Keratinocyte (primary cell): ENCODE results near the gene HCN1. TPM values are rescaled to one million over a fixed set of nuclear protein-coding genes. Genes with fewer than 3 reads are reported as not detected.

ENCODE experiments used
- DNase-seq: peaks from one replicate; pipeline ENCODE4 v3.0.0-alpha.2; 2011; ENCODE audit warnings: low read depth, missing footprints, low spot score
- FAIRE-seq: peaks from 2 replicates; lab custom pipeline; 2011; peaks lifted over from hg19 to GRCh38; lab: Jason Lieb, UNC
- H2AFZ ChIP-seq: 2 replicates; pipeline ENCODE4 v1.6.0; 2012; ENCODE audit warnings: low read length, control low read depth, inconsistent platforms; ENCODE audit not compliant: control insufficient read depth
- H3K27ac ChIP-seq: 2 replicates; pipeline ENCODE4 v1.5.1; 2011; ENCODE audit warnings: low read length; ENCODE audit not compliant: control insufficient read depth, insufficient read depth
- H3K27me3 ChIP-seq: 3 replicates; pipeline ENCODE4 v1.6.0; 2011; ENCODE audit warnings: low read length; ENCODE audit not compliant: control insufficient read depth, insufficient read depth; ENCODE audit errors: extremely low read depth
- H3K36me3 ChIP-seq, 2 experiments: 2 replicates in 1 of 2; 3 replicates in 1 of 2; pipeline ENCODE4 v1.5.1; 2011; ENCODE audit warnings: low read length in 2 of 2, mild to moderate bottlenecking in 1 of 2; ENCODE audit not compliant: control insufficient read depth in 2 of 2, insufficient read depth in 2 of 2; ENCODE audit errors: extremely low read depth in 1 of 2
- H3K4me1 ChIP-seq: 3 replicates; pipeline ENCODE4 v1.5.1; 2011; ENCODE audit warnings: low read length; ENCODE audit not compliant: control insufficient read depth, insufficient read depth; ENCODE audit errors: extremely low read depth
- H3K4me2 ChIP-seq: 3 replicates; pipeline ENCODE4 v1.6.0; 2011; ENCODE audit warnings: low read depth, low read length; ENCODE audit not compliant: control insufficient read depth, insufficient read depth; ENCODE audit errors: extremely low read depth
- H3K4me3 ChIP-seq, 3 experiments: fragments of 200-600 bp in 1 of 3; sonication (generic) in 1 of 3; 2 replicates in 2 of 3; 3 replicates in 1 of 3; pipeline ENCODE4 v1.5.1; 2011 to 2016; ENCODE audit warnings: low read length in 3 of 3, mild to moderate bottlenecking in 3 of 3, control low read depth in 2 of 3, inconsistent platforms in 1 of 3, low read depth in 1 of 3, mixed read lengths in 1 of 3, mixed run types in 1 of 3, moderate library complexity in 1 of 3; ENCODE audit not compliant: control insufficient read depth in 2 of 3, insufficient read depth in 2 of 3; ENCODE audit errors: extremely low read depth in 1 of 3
- H3K79me2 ChIP-seq: 2 replicates; pipeline ENCODE4 v1.6.0; 2012; ENCODE audit warnings: low read length; ENCODE audit not compliant: control insufficient read depth, insufficient read depth
- H3K9ac ChIP-seq: 3 replicates; pipeline ENCODE4 v1.6.0; 2011; ENCODE audit warnings: low read length; ENCODE audit not compliant: control insufficient read depth, insufficient read depth; ENCODE audit errors: extremely low read depth
- H3K9me1 ChIP-seq: 3 replicates; pipeline ENCODE4 v1.6.0; 2011; ENCODE audit warnings: low read length; ENCODE audit not compliant: control insufficient read depth, insufficient read depth; ENCODE audit errors: extremely low read depth
- H3K9me3 ChIP-seq: 2 replicates; pipeline ENCODE4 v1.5.1; 2012; ENCODE audit warnings: low read depth, low read length; ENCODE audit not compliant: control insufficient read depth
- H4K20me1 ChIP-seq: 3 replicates; pipeline ENCODE4 v1.6.0; 2011; ENCODE audit warnings: low read length; ENCODE audit not compliant: control insufficient read depth, insufficient read depth; ENCODE audit errors: extremely low read depth
- CTCF ChIP-seq, 3 experiments: IDR thresholded peaks in 1 of 3; conservative IDR thresholded peaks in 1 of 3; optimal IDR thresholded peaks in 1 of 3; 2 replicates in 2 of 3; 3 replicates in 1 of 3; pipeline versions ENCODE3 to v1.5.1; 2011; ENCODE audit warnings: low read length in 3 of 3, mild to moderate bottlenecking in 3 of 3, moderate library complexity in 2 of 3, control low read depth in 1 of 3, inconsistent platforms in 1 of 3; ENCODE audit not compliant: insufficient read depth in 2 of 3; ENCODE audit errors: extremely low read depth in 1 of 3
- EZH2 ChIP-seq: IDR thresholded peaks from one replicate; pipeline ENCODE4 v1.6.1; 2012; ENCODE audit warnings: inconsistent platforms, mild to moderate bottlenecking, low read length, moderate library complexity
- dilution Hi-C: fragments of 300-500 bp; cut with MboI; formaldehyde crosslinking; loops from one replicate; pipeline ENCODE4 v1.7.0; 2020; ENCODE audit warnings: low sequenced_read_pairs; ENCODE audit not compliant: extremely low pct_ligation_motif_present
- polyA plus RNA-seq, 5 experiments: library from polyadenylated mRNA; depleted of rRNA in 3 of 5; stranded (reverse) in 3 of 5; stranded (forward) in 1 of 5; unstranded in 1 of 5; fragments of >200 nt; gene quantifications; 1 replicate in 1 of 5; 2 replicates in 3 of 5; 3 replicates in 1 of 5; pipeline versions ENCODE4 v1.2.1 to v1.2.3, GENCODE V29; 2011 to 2012; ENCODE audit warnings: missing spikeins in 2 of 5, low read depth in 1 of 5, low replicate concordance in 1 of 5

The HCN1 gene
- polyA plus RNA-seq, 1 donor (not counting 4 experiments of a cell fraction or from before 2014, with no cell fraction given): not detected

GRCh38 chr5:45205403-45205961 lies 490.7 kb downstream of the HCN1 start:
- FAIRE-seq (no peak), DNase-seq (no peak)
- H3K4me2 ChIP-seq: no peak overlapping the region
- H3K9ac ChIP-seq: no peak overlapping the region
- no peak overlapping the region for H3K27ac ChIP-seq
- dilution Hi-C loops: no loop called here
- no peak for TF ChIP-seq EZH2
- TF ChIP-seq CTCF (optimal IDR thresholded peaks at IDR 0.05 in 1 of 3, IDR thresholded peaks at IDR 0.05 in 1 of 3, conservative IDR thresholded peaks at IDR 0.05 in 1 of 3; ENCODE audit: extremely low read depth in 1 of 3, insufficient read depth in 2 of 3, low read length in 3 of 3): no peak
- no peaks in the 10 kb centered on the region for H3K4me1 ChIP-seq
- H3K79me2 ChIP-seq: no peaks in the 10 kb centered on the region
- no peaks in the 10 kb centered on the region for H3K9me1 ChIP-seq
- no peaks in the 10 kb centered on the region for H3K9me3 ChIP-seq
- no peaks in the 10 kb centered on the region for H4K20me1 ChIP-seq
- H3K36me3 ChIP-seq: no peaks in the 10 kb centered on the region
- H2AFZ ChIP-seq: no peak overlapping the region
- H3K27me3 ChIP-seq: no peaks in the 10 kb centered on the region
- H3K4me3 ChIP-seq: no peak overlapping the region
